Ovary (tissue), 3 donors: Measurements from ENCODE around the gene SDF4.

Experiments used
- POLR2A ChIP-seq: fragments of 450-650 bp; IDR thresholded peaks from one replicate; pipeline ENCODE4 v1.6.1; 2017; ENCODE audit warnings: antibody characterized with exemption, mild to moderate bottlenecking, moderate library complexity
- TF ChIP-seq, protein P1 (sequence below), 3 donors: fragments of 450-650 bp in 2 of 3; fragments of 200-600 bp in 1 of 3; IDR thresholded peaks; one replicate each; pipeline versions ENCODE4 v1.5.1 to v1.8.0; 2016 to 2022; ENCODE audit warnings: antibody characterized with exemption in 3 of 3, mild to moderate bottlenecking in 1 of 3
- donor health status: DM: no; HTN: no; CAD: no.

DNA sequence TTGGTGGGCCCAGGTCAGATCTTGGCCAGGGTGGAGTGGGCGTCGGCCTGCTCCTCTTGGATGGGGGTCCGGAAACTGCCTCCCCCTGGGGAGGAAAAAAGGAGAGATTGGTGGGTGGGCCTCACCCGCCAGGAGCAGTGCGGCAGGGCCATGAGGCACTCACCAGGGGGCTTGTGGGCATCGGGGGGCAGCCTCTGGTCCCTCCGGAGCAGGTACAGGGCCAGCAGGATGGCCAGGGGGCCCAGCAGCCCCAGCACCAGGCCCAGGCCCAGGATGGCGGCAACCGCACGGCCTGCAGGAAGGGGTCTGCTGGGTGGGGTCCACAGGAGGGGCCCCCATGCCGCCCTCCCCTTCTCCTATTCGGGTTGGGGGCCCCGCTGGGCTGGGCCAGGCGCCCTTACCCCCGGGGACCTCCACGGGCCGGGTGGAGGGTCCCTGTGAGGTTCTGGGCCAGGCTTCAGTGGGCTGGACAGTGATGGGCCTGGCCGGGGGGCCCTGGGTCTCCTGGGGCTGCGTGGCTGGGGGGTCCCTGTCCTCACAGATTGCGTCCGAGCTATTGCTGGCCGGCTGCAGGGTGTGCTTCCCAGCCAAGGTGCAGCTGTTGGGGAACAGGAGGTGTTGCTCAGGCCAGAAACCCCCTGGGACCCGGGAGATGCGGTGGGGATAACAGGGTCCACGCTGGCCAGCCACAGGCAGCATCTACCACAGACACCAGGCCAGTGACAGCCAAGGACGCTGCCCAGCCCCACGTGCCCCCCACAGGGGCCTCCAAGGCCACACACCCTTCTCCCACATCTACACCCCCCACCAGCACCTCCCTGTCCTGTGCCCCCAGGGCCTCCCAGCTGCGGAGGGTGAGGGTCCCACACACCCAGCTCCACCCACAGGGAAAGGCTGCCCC, 20.0 kb downstream of the SDF4 start:
- TF ChIP-seq, protein P1, sequence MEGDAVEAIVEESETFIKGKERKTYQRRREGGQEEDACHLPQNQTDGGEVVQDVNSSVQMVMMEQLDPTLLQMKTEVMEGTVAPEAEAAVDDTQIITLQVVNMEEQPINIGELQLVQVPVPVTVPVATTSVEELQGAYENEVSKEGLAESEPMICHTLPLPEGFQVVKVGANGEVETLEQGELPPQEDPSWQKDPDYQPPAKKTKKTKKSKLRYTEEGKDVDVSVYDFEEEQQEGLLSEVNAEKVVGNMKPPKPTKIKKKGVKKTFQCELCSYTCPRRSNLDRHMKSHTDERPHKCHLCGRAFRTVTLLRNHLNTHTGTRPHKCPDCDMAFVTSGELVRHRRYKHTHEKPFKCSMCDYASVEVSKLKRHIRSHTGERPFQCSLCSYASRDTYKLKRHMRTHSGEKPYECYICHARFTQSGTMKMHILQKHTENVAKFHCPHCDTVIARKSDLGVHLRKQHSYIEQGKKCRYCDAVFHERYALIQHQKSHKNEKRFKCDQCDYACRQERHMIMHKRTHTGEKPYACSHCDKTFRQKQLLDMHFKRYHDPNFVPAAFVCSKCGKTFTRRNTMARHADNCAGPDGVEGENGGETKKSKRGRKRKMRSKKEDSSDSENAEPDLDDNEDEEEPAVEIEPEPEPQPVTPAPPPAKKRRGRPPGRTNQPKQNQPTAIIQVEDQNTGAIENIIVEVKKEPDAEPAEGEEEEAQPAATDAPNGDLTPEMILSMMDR (IDR thresholded peaks at IDR 0.05): no peak
- no peak for TF ChIP-seq POLR2A
